Fibroblast of lung (primary cell): ENCODE results near the gene ABL1. TPM values are rescaled to one million over a fixed set of nuclear protein-coding genes. Genes with fewer than 3 reads are reported as not detected.

ENCODE experiments used
- DNase-seq, 2 donors: peaks; one replicate each; pipeline versions ENCODE4 v3.0.0 to v3.0.0-alpha.2; 2010; ENCODE audit warnings: low read depth in 2 of 2
- H2AFZ ChIP-seq: 2 replicates; pipeline ENCODE4 v1.5.1; 2012; ENCODE audit warnings: low read length, control low read depth, inconsistent platforms
- H3K27ac ChIP-seq: 2 replicates; pipeline ENCODE4 v1.5.1; 2011; ENCODE audit warnings: low read length, control low read depth; ENCODE audit not compliant: insufficient read depth
- H3K27me3 ChIP-seq: 2 replicates; pipeline ENCODE4 v1.5.1; 2011; ENCODE audit warnings: mild to moderate bottlenecking, low read length; ENCODE audit not compliant: control insufficient read depth, insufficient read depth
- H3K36me3 ChIP-seq: 2 replicates; pipeline ENCODE4 v1.5.1; 2011; ENCODE audit warnings: low read length; ENCODE audit not compliant: control insufficient read depth, insufficient read depth
- H3K4me1 ChIP-seq: 2 replicates; pipeline ENCODE4 v1.5.1; 2011; ENCODE audit warnings: low read length; ENCODE audit not compliant: control insufficient read depth, insufficient read depth; ENCODE audit errors: extremely low read depth
- H3K4me2 ChIP-seq: 2 replicates; pipeline ENCODE4 v1.5.1; 2011; ENCODE audit warnings: low read length, control low read depth; ENCODE audit not compliant: insufficient read depth; ENCODE audit errors: extremely low read depth
- H3K4me3 ChIP-seq, 4 experiments: fragments of 200-600 bp in 1 of 4; sonication (generic) in 1 of 4; replicated peaks in 1 of 4; 2 replicates each; pipeline ENCODE4 v1.5.1; 2011 to 2016; ENCODE audit warnings: low read length in 4 of 4, low read depth in 3 of 4, mild to moderate bottlenecking in 3 of 4, control low read depth in 2 of 4, inconsistent platforms in 1 of 4, mixed read lengths in 1 of 4; ENCODE audit not compliant: insufficient read depth in 1 of 4; ENCODE audit errors: control extremely low read depth in 1 of 4
- H3K79me2 ChIP-seq: 2 replicates; pipeline ENCODE4 v1.5.1; 2012; ENCODE audit warnings: mild to moderate bottlenecking, low read length, inconsistent platforms; ENCODE audit not compliant: control insufficient read depth, insufficient read depth
- H3K9ac ChIP-seq: 2 replicates; pipeline ENCODE4 v1.5.1; 2011; ENCODE audit warnings: mild to moderate bottlenecking, low read length, control low read depth; ENCODE audit not compliant: insufficient read depth
- H3K9me3 ChIP-seq: 2 replicates; pipeline ENCODE4 v1.5.1; 2012; ENCODE audit warnings: low read depth, low read length; ENCODE audit not compliant: control insufficient read depth, insufficient read depth
- H4K20me1 ChIP-seq: 2 replicates; pipeline ENCODE4 v1.5.1; 2011; ENCODE audit warnings: low read length; ENCODE audit not compliant: control insufficient read depth, insufficient read depth; ENCODE audit errors: extremely low read depth
- CTCF ChIP-seq, 2 donors: IDR thresholded peaks in 1 of 2; conservative IDR thresholded peaks in 1 of 2; 1 replicate in 1 of 2; 2 replicates in 1 of 2; pipeline ENCODE4 v1.5.1; 2011 to 2012; ENCODE audit warnings: low read length in 2 of 2, control low read depth in 1 of 2, inconsistent platforms in 1 of 2, low read depth in 1 of 2, mild to moderate bottlenecking in 1 of 2
- EZH2 ChIP-seq: IDR thresholded peaks from 2 replicates; pipeline ENCODE4 v1.5.1; 2012; ENCODE audit warnings: low read length, control low read depth, mild to moderate bottlenecking; ENCODE audit errors: missing control alignments
- polyA plus RNA-seq, 2 donors: library from polyadenylated mRNA; depleted of rRNA in 1 of 2; stranded (reverse) in 1 of 2; unstranded in 1 of 2; fragments of >200 nt; gene quantifications; 2 replicates each; pipeline ENCODE4 v1.2.1, GENCODE V29; 2011 to 2012; ENCODE audit warnings: missing spikeins in 1 of 2
- total RNA-seq: library from RNA; depleted of rRNA; stranded (reverse); fragments of >200 nt; gene quantifications from 2 replicates; pipeline ENCODE4 v1.2.1, GENCODE V29; 2014

The ABL1 gene
- total and polyA plus RNA-seq, 2 donors (not counting 1 experiment from before 2014, with no cell fraction given): 46.6 to 65.4 TPM

- H3K4me3 ChIP-seq: no peak overlapping the region
- peaks cover 58% of the 10 kb centered on the region for H3K79me2 ChIP-seq
- H3K27ac ChIP-seq: no peak overlapping the region
- H3K9me3 ChIP-seq: no peaks in the 10 kb centered on the region
- H3K36me3 ChIP-seq: peaks cover 28% of the 10 kb centered on the region
- peaks cover 4% of the 10 kb centered on the region for H3K4me1 ChIP-seq
- peak; percentile 41 to 47 for DNase-seq
- no peak overlapping the region for H3K4me2 ChIP-seq
- H4K20me1 ChIP-seq: no peaks in the 10 kb centered on the region
- H3K9ac ChIP-seq: no peak overlapping the region
- H3K27me3 ChIP-seq: no peaks in the 10 kb centered on the region
- no peak overlapping the region for H2AFZ ChIP-seq
- TF ChIP-seq CTCF (conservative IDR thresholded peaks at IDR 0.05 in 1 of 2, IDR thresholded peaks at IDR 0.05 in 1 of 2; ENCODE audit: low read depth in 1 of 2, low read length in 2 of 2) (no peak), EZH2 (no peak)
Measured at GRCh38 chr9:130869250-130869649, 34.2 kb downstream of the ABL1 start.

GRCh38 chr9:130870491-130871381 lies 35.7 kb downstream of the ABL1 start:
- Histone ChIP-seq H2AFZ (no peak overlapping the region), H3K4me3 (no peak overlapping the region), H3K4me1 (peaks cover 4% of the 10 kb centered on the region), H3K79me2 (peaks cover 46% of the 10 kb centered on the region), H4K20me1 (no peaks in the 10 kb centered on the region), H3K36me3 (peaks cover 31% of the 10 kb centered on the region), H3K27me3 (no peaks in the 10 kb centered on the region), H3K4me2 (no peak overlapping the region), H3K9ac (no peak overlapping the region), H3K27ac (no peak overlapping the region), H3K9me3 (no peaks in the 10 kb centered on the region)
- peak in 1 of 2 donors; percentile 75 for DNase-seq
- TF ChIP-seq CTCF (conservative IDR thresholded peaks at IDR 0.05 in 1 of 2, IDR thresholded peaks at IDR 0.05 in 1 of 2; ENCODE audit: low read depth in 1 of 2, low read length in 2 of 2): no peak

GRCh38 chr9:130871395-130872062 lies 36.5 kb downstream of the ABL1 start:
- Histone ChIP-seq H3K9me3 (no peaks in the 10 kb centered on the region), H4K20me1 (no peaks in the 10 kb centered on the region), H3K79me2 (peaks cover 42% of the 10 kb centered on the region), H3K27me3 (no peaks in the 10 kb centered on the region), H3K27ac (no peak overlapping the region), H3K4me3 (no peak overlapping the region), H3K4me2 (no peak overlapping the region), H3K36me3 (peaks cover 31% of the 10 kb centered on the region), H3K4me1 (peaks cover 4% of the 10 kb centered on the region), H2AFZ (no peak overlapping the region), H3K9ac (no peak overlapping the region)
- DNase-seq: no peak
- TF ChIP-seq EZH2 (no peak), CTCF (conservative IDR thresholded peaks at IDR 0.05 in 1 of 2, IDR thresholded peaks at IDR 0.05 in 1 of 2; ENCODE audit: low read depth in 1 of 2, low read length in 2 of 2) (no peak)
